ENCODE data around the gene AMBRA1. TPM values are rescaled to one million over a fixed set of nuclear protein-coding genes. Genes with fewer than 3 reads are reported as not detected.
A peak's percentile ranks its signal among the peaks of the same experiment; 100 is the strongest.

The AMBRA1 gene
- total and polyA plus RNA-seq, 8 donors = 4.6 to 59.4 (median 23.3) TPM

GRCh38 chr11:46565232-46565840 is 28.5 kb downstream of the AMBRA1 start:
- TF ChIP-seq POLR2AphosphoS5 (IDR thresholded peaks at IDR 0.05) = no peak
- no peak for TF ChIP-seq EP300 (IDR thresholded peaks at IDR 0.05)
- no peak for TF ChIP-seq CTCF (IDR thresholded peaks at IDR 0.05)
- no peak for TF ChIP-seq POLR2A (IDR thresholded peaks at IDR 0.05)
- WGBS, 5 donors = 53 to 62% (median 54%) methylated on average over 6 to 7 of the region's 7 CpGs
- Histone ChIP-seq H3K9me3 (no peaks in the 10 kb centered on the region), H3K4me3 (no peak overlapping the region), H3K36me3 (no peaks in the 10 kb centered on the region), H3K4me1 (peaks cover 8 to 48% (median 24%) of the 10 kb centered on the region in 4 donors), H3K27ac (no peak overlapping the region), H3K27me3 (no peaks in the 10 kb centered on the region)
- DNase-seq = no peak
- intact Hi-C loops (cut with DNase I; ENCODE audit: low total_unique reads) = no loop called here

- H3K4me1 ChIP-seq = peaks cover 8 to 48% (median 28%) of the 10 kb centered on the region in 4 donors
- TF ChIP-seq EP300 (IDR thresholded peaks at IDR 0.05) (no peak), CTCF (IDR thresholded peaks at IDR 0.05) (no peak), POLR2AphosphoS5 (IDR thresholded peaks at IDR 0.05) (no peak), POLR2A (IDR thresholded peaks at IDR 0.05) (no peak)
- H3K36me3 ChIP-seq = no peaks in the 10 kb centered on the region
- no peak overlapping the region for H3K4me3 ChIP-seq
- 81 to 93% (median 86%) methylated on average over 1 of the region's 1 CpG for WGBS, 5 donors
- H3K27me3 ChIP-seq = no peaks in the 10 kb centered on the region
- no peaks in the 10 kb centered on the region for H3K9me3 ChIP-seq
- intact Hi-C loops (cut with DNase I; ENCODE audit: low total_unique reads) = no loop called here
- no peak for DNase-seq
- H3K27ac ChIP-seq = no peak overlapping the region
Measured at GRCh38 chr11:46564459-46564858, 29.4 kb downstream of the AMBRA1 start.

GRCh38 chr11:46562527-46562926 is 31.3 kb downstream of the AMBRA1 start:
- H3K36me3 ChIP-seq = no peaks in the 10 kb centered on the region
- intact Hi-C loops (cut with DNase I; ENCODE audit: low total_unique reads) = no loop called here
- no peak for TF ChIP-seq POLR2AphosphoS5 (IDR thresholded peaks at IDR 0.05)
- no peak for TF ChIP-seq CTCF (IDR thresholded peaks at IDR 0.05)
- H3K4me3 ChIP-seq = no peak overlapping the region
- H3K27ac ChIP-seq = no peak overlapping the region
- H3K9me3 ChIP-seq = no peaks in the 10 kb centered on the region
- DNase-seq = no peak
- no peaks in the 10 kb centered on the region for H3K27me3 ChIP-seq
- 90 to 99% (median 96%) methylated on average over 5 of the region's 5 CpGs for WGBS, 5 donors
- peaks cover 8 to 60% (median 38%) of the 10 kb centered on the region in 4 donors for H3K4me1 ChIP-seq

- Histone ChIP-seq H3K4me1 (peaks cover 16 to 76% (median 54%) of the 10 kb centered on the region in 4 donors), H3K27me3 (no peaks in the 10 kb centered on the region), H3K36me3 (no peaks in the 10 kb centered on the region), H3K4me3 (peak overlapping the region; percentile 32 to 37 (median 35)), H3K9me3 (no peaks in the 10 kb centered on the region), H3K27ac (peak overlapping the region; percentile 64 to 90 (median 81))
- TF ChIP-seq CTCF (IDR thresholded peaks at IDR 0.05) (no peak), POLR2A (IDR thresholded peaks at IDR 0.05) (no peak), EP300 (IDR thresholded peaks at IDR 0.05) (no peak), POLR2AphosphoS5 (IDR thresholded peaks at IDR 0.05) (no peak)
- intact Hi-C loops (cut with DNase I; ENCODE audit: low total_unique reads) = no loop called here
- 1 to 4% (median 2%) methylated on average over 6 of the region's 6 CpGs for WGBS, 5 donors
- peak in 1 of 2 donors; percentile 77 for DNase-seq
Measured at GRCh38 chr11:46560300-46560991, 33.4 kb downstream of the AMBRA1 start.
